ENCODE measurements around the gene VPS37B. TPM values are rescaled to one million over a fixed set of nuclear protein-coding genes. Genes with fewer than 3 reads are reported as not detected.

The VPS37B gene
- total RNA-seq, 1 donor from 2014 or later, result 24.4 TPM

DNA sequence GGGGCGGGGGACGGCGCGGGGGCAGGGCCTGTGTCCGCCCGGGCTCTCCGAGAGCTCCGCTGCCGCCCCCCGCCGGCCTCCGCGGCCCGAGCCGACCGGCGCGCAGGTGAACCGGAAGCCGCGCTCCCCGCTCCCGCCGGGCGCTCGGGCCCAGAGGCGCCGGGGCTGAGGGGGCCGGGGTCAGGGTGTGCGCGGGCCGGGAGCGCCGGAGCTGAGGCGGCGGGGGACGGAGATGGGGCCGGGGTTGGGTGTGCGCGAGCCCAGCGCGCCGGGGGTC, 60.2 kb downstream of the VPS37B start:
- Mint-ChIP-seq H3K4me1 (ENCODE audit: low read depth) (peaks cover 29% of the 10 kb centered on the region), H3K36me3 (ENCODE audit: low read depth) (no peaks in the 10 kb centered on the region), H3K27ac (ENCODE audit: unreplicated experiment) (no peak overlapping the region), H3K9me3 (ENCODE audit: low read depth) (no peaks in the 10 kb centered on the region), H3K27me3 (ENCODE audit: low read depth) (no peaks in the 10 kb centered on the region), H3K4me3 (ENCODE audit: unreplicated experiment) (no peak overlapping the region)
- no peak for DNase-seq (ENCODE audit: low spot score)
- TF ChIP-seq, protein P1, sequence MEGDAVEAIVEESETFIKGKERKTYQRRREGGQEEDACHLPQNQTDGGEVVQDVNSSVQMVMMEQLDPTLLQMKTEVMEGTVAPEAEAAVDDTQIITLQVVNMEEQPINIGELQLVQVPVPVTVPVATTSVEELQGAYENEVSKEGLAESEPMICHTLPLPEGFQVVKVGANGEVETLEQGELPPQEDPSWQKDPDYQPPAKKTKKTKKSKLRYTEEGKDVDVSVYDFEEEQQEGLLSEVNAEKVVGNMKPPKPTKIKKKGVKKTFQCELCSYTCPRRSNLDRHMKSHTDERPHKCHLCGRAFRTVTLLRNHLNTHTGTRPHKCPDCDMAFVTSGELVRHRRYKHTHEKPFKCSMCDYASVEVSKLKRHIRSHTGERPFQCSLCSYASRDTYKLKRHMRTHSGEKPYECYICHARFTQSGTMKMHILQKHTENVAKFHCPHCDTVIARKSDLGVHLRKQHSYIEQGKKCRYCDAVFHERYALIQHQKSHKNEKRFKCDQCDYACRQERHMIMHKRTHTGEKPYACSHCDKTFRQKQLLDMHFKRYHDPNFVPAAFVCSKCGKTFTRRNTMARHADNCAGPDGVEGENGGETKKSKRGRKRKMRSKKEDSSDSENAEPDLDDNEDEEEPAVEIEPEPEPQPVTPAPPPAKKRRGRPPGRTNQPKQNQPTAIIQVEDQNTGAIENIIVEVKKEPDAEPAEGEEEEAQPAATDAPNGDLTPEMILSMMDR (IDR thresholded peaks at IDR 0.05), result no peak

DNA sequence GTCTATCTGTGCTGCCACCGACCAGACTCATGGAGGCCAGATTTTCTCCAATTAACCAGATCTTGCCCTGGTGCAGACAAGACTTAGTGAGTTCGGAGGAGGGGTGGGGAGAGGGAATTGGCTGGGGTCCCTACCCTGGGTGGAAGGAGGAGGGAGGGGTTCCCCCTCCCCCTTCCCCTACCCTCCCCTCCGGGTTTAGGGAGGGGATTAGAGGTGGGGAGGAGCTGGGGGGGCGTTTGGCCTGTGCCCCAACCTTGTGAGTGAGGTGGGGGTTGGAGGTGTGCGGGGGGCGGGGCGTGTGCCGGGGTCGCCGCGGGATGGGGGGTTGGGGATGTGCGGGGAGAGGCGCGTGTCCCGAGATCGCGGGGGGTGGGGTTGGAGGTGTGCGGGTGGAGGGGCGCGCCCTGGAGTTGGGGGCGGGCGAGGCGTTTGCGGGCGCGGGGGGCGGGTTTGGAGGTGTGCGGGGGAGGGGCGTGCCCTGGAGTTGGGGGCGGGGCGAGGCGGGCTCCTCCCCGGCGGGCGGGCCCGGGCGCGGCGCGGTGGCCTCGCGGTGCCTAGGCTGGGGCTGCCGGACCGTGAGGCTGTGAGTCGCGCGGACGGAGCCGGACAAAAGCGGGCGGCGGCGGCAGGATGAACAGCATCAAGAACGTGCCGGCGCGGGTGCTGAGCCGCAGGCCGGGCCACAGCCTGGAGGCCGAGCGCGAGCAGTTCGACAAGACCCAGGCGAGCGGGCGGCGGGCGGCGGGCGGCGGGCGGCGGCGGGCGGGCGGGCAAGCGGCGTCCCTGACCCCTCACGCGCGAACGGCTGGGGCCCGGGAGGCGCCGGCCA, 60.8 kb downstream of the VPS37B start, which contains the start of gene HIP1R:
Gene HIP1R, plus strand, starts transcription at position 537 of the 829 bp plus-strand sequence. Its CDS starts 94 bp downstream, at position 631.
- Mint-ChIP-seq H3K4me1 (ENCODE audit: low read depth) (peaks cover 25% of the 10 kb centered on the region), H3K4me3 (ENCODE audit: unreplicated experiment) (peak within 1 kb of the TSS; percentile 89), H3K36me3 (ENCODE audit: low read depth) (no peaks in the 10 kb centered on the region), H3K9me3 (ENCODE audit: low read depth) (no peaks in the 10 kb centered on the region), H3K27ac (ENCODE audit: unreplicated experiment) (peak within 1 kb of the TSS; percentile 96), H3K27me3 (ENCODE audit: low read depth) (no peaks in the 10 kb centered on the region)
- no peak for DNase-seq (ENCODE audit: low spot score)
- TF ChIP-seq, protein P1 (IDR thresholded peaks at IDR 0.05), result no peak

DNA sequence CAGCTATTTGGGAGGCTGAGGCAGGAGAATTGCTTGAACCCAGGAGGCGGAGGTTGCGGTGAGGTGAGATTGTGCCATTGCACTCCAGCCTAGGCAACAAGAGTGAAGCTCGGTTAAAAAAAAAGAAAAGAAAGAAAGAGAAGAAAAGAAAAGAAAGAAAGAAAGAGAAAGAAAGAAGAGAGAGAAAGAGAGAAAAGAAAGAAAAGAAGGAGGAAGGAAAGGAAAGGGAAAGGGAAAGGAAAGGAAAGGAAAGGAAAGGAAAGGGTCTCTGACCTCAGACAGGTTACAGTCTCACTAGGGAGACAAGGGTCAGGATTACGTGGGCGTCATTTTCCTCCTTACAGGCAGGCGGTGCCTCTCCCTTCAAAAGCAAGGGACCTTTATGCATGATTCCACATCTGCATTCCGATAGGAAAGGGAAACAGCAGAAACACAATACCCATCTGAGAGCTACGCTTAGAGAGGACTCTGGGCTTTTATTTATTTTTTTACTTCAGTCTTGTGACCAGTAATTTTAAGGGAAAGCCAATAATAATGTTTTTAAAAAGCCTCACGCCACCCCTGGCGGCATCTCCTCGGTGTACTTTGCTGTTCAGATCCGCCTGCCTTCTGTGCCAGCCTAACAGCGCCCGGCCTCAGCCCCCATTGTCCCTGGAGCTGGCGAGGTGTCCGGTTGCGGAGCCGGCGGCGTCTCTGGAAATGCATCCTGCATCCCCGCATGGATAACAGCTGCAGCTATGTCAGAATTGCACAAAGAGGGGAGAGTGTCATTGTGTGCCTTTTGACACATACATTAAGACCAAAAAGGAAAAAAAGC, 61.6 kb downstream of the VPS37B start:
- H3K36me3 Mint-ChIP-seq (ENCODE audit: low read depth), result no peaks in the 10 kb centered on the region
- peak overlapping the region; percentile 96 for H3K27ac Mint-ChIP-seq (ENCODE audit: unreplicated experiment)
- peaks cover 25% of the 10 kb centered on the region for H3K4me1 Mint-ChIP-seq (ENCODE audit: low read depth)
- no peak for DNase-seq (ENCODE audit: low spot score)
- H3K9me3 Mint-ChIP-seq (ENCODE audit: low read depth), result no peaks in the 10 kb centered on the region
- H3K4me3 Mint-ChIP-seq (ENCODE audit: unreplicated experiment), result peak overlapping the region; percentile 89
- no peaks in the 10 kb centered on the region for H3K27me3 Mint-ChIP-seq (ENCODE audit: low read depth)
- TF ChIP-seq, protein P1 (IDR thresholded peaks at IDR 0.05), result peak; percentile 54

DNA sequence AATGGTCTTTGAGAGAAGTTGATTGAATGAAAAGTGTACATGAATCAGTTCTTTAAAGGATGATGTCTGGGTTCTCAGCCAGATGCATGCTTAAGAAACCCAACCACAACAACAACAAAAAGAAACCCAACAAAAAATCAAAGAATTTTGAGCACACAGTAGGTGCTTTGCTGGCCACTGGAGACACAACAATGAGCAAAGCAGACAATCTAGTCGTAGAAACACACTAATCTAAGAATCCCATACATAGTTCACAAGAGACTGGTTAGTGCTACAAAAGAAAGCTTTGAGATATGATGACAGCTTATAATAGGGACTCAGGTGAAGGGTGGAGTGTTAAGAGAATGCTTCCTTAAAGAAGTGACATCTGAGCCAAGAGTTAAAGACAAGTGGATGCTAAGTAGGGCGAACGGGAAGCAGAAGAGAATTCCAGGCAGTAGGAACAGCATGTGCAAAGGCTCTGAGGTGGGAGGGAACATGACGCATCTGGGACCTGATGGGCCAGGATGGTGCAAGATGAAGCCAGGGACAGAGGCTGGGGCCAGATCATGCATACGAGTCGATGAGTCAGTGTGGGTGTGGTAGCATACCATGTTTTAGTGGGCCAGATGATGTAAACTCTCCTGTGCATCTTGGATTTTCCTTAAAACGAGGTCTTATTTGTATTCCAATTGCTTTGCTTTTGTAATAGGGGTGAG, 65.3 kb downstream of the VPS37B start:
- Mint-ChIP-seq H3K9me3 (ENCODE audit: low read depth) (no peaks in the 10 kb centered on the region), H3K27me3 (ENCODE audit: low read depth) (no peaks in the 10 kb centered on the region), H3K4me1 (ENCODE audit: low read depth) (peaks cover 20% of the 10 kb centered on the region), H3K36me3 (ENCODE audit: low read depth) (no peaks in the 10 kb centered on the region), H3K27ac (ENCODE audit: unreplicated experiment) (no peak overlapping the region), H3K4me3 (ENCODE audit: unreplicated experiment) (no peak overlapping the region)
- TF ChIP-seq, protein P1 (IDR thresholded peaks at IDR 0.05), result no peak
- DNase-seq (ENCODE audit: low spot score), result no peak

DNA sequence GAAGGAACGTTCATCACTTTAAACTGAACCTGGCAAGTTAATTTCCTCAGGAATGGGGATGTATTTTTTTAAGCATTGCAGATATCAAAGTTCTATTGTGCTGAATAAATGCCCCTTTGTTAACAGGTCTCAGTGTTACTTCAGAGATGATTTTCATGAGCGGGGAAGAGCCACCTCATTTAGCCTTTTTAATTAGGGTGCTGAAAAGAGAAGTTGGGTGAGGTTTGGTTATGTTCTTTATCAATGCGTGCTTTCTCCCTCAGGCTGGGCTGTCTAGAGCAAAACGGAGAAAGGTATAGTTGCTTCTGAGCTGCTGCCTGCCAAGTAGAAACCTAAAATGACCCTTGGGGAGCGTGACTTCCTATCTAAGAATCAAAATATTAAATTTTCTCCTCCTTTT, 68.7 kb downstream of the VPS37B start:
- no peak overlapping the region for H3K4me3 Mint-ChIP-seq (ENCODE audit: unreplicated experiment)
- TF ChIP-seq, protein P1 (IDR thresholded peaks at IDR 0.05), result no peak
- no peaks in the 10 kb centered on the region for H3K9me3 Mint-ChIP-seq (ENCODE audit: low read depth)
- peaks cover 10% of the 10 kb centered on the region for H3K4me1 Mint-ChIP-seq (ENCODE audit: low read depth)
- no peak overlapping the region for H3K27ac Mint-ChIP-seq (ENCODE audit: unreplicated experiment)
- no peaks in the 10 kb centered on the region for H3K36me3 Mint-ChIP-seq (ENCODE audit: low read depth)
- H3K27me3 Mint-ChIP-seq (ENCODE audit: low read depth), result no peaks in the 10 kb centered on the region
- DNase-seq (ENCODE audit: low spot score), result no peak
